OCI-M2 (cell line): ENCODE results near the gene SYT15B.
"Not testable (repeated sequence)": the region's sequence is repeated elsewhere in the genome, so short reads cannot be mapped to it uniquely, and the experiment has no call there.

ENCODE experiments used
- DNase-seq: peaks from one replicate; lab custom pipeline; 2025; ENCODE audit not compliant: unreplicated experiment; lab: John Stamatoyannopoulos, UW

The SYT15B gene

DNA sequence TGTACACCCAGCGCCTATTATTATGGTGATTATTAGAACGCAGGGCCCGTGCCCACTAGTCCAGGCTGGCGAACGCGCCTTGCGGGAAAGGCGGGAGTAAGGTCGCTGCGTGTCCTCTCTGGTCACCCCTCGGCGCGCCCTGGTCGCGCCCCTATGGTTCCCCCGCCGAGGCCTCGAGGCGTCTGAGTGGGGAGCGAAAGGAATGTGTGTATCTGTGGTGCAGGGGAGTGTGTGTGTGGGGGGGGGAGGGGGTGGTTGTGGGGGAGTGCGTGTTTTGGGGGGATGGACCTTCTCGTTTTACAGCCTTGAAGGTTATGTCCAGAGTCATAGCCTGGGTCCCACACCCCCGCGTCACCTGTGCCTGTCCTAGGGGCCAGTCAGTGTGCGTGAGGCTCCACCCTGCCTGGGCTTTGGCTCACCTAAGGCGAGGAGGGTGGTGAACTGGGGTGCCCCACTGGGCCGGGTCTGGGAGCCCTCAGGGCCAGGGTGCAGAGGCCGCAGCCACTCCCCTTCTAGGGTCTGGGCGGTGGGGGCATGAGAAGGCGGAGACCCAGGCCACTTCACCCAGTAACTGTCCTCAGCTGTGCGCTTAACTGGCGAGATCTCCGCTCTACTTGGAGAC is at the start of gene SYT15B:
Gene SYT15B (minus strand): TSS at position 39 of the 622 bp plus-strand sequence. CDS start 952 bp downstream, outside the sequence.
- not testable (repeated sequence) for DNase-seq

- DNase-seq = not testable (repeated sequence)
Measured at GRCh38 chr10:47779590-47779989, 16.2 kb upstream of the SYT15B start.

DNA sequence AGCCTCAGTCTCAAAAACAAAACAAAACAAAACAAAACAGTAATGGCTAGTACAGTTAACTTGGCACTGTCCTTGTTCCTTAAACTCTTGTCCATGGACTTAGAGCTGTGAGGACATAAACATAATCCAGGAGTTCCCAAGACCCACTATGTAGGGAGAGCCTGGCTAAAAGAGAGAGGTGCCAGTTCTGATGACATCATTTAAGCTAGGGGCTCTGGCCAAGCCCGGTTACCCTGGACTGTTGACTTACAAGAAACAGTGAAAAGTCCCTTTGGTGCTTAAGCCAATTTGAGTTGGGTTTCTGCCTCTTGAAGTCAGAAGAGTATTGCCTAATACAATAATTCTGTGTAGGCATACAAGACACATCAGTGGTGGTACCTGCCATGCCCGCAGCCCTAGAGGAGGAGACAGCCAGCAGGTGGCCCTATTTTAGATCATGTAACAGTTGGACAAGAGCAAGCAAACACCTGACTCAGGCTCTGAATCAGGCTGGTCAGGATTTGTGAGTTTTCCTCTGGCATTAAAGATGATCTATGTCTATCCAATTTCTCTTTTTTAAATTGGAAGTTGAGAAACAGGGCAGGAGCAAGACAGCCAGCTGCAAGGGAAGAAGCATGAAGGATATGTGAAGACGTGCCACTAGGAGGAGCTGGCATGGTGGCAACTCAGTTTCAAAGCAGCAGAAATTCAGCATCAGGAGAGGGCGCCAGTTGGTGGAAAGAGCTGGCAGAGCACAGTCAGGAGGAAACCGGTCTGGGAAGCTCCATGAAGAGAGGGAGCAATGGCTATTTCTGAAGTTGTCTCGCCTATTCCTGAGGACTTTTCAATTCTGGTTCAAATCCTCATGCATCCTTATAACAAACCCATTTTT is 12.2 kb upstream of the SYT15B start:
- DNase-seq = not testable (repeated sequence)

DNA sequence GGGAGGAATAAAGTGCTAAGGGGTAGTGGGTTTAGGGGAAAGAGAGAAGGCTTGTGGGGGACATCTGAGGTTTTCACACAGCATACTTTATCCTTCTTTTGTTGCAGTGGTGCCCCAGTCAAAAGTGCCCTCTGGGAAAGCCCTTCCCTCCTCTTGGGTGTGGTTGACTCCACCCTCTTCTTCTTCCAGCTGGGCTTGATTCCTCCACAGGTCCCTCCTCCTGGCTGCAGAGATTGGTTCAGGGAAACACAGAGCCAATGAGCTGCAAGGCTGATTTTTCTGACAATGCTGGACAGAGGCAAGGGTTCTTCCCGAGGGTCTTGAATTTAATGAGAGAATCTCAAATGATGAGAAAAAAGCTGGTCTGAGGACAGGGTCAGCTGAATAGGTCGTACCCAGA is 7.4 kb upstream of the SYT15B start:
- DNase-seq = not testable (repeated sequence)

DNA sequence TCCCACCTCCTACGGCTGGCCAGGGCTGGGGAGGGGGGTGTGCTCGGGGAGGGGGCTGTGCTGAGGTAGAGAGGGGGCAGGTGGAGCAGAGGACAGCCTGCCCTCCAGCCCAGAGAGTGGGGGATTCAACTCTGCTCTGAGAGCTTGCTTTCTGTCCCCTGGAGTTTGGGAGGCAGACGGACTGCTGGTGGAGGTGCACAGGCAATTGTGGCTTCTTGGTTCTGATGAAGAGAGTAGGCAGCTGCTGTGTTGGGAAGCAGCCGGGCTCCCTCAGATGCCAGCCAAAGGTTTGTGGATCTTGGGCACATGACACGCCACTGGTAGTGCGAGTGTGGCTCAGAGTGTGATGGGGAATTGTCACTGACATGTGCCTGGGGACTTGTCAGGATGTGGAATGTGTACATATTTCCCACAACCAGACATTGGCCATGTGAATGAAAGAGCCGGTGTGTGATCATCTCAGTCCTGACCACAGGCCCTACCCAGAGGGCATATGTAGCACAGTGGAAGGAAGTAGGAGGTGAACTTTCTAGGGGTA is 5.3 kb upstream of the SYT15B start:
- DNase-seq = not testable (repeated sequence)

- not testable (repeated sequence) for DNase-seq
Measured at GRCh38 chr10:47768085-47768484, 4.7 kb upstream of the SYT15B start.

- DNase-seq = not testable (repeated sequence)
Measured at GRCh38 chr10:47767236-47767635, 3.8 kb upstream of the SYT15B start.

GRCh38 chr10:47765232-47765631 is 1.8 kb upstream of the SYT15B start:
- DNase-seq = not testable (repeated sequence)

DNA sequence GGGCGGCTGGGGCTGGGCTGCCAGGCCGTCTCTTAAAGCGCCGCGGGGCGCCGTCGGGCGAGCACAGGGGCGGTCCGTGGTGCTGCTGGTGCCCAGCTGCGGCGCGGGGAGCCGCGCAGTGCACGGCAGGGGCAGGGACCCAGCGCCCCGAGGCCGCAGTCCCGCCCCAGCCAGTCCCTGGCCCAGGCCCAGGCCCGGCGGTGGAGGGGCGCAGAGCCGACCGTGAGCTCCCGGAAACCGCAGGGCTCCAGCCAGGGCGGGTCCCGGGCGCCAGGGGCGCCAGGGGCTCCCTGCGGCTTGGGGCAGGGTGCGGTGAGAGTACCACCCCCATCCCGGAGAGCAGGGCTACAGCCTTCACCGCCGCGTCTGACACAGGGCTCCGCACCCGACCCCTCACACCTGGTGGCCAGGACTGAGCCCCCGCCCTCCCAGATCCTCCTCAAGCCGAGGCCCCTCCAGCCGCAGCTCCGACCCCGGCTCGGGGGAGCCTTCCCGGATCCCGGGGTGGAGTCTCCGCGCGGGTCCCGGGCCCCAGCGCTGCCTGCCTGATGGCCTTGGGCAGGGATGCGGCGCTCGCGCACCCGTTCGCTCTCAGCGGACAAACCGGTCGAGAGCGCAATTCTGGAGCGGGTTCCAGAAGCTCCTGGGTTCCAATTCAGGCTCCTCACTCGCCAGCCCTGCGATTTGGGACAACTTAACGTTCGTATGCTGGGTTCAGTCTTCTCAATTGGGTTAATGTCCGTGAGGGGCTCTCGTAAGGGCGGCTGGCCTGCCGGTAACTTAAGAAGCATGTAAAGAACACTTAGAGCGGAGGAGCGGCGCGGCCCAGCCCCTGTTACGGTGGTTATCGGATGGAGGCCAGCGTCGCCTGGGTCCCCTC is 478 bp downstream of the SYT15B start:
- DNase-seq = not testable (repeated sequence)

DNA sequence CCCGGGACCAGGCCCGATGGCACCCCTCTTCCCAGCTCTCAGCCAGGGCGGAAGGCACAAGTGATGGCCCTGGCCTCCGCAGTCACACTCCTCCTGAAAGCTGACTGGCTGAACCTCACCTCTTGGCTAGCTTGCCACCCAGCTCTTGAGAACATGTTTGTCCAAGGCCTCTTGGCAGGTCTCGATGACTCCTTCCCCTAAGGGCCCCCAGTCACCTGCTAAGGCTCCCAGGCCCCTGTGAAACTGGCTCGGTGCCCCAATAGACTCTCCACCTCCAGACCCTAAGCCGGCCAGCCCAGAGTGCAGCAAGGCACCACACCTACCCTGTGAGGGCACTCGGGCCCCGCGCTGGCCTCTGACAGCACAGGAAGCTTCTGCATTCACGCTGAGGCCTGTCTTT is 4.5 kb downstream of the SYT15B start:
- DNase-seq = not testable (repeated sequence)

- DNase-seq = not testable (repeated sequence)
Measured at GRCh38 chr10:47756169-47756568, 7.2 kb downstream of the SYT15B start.

DNA sequence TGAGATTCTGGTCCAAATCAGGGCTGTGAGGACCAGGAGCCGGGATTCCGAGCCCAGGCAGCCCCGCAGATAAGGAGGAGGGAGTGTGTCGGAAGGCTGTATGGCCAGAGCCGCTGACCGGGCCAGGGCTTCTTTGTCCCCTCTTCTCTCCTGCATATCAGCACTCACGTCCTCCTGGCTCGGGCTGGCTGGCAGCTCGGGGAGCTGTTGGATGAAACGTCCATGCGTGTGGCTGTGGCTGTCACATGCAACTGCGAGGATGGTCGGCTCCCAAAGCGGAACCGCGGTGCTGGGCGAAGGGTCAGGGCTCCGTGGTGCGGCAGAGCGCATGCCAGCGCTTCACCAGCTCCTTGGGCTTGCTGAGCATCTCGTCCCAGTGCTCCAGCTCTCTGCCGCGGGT is 9.5 kb downstream of the SYT15B start:
- not testable (repeated sequence) for DNase-seq

DNA sequence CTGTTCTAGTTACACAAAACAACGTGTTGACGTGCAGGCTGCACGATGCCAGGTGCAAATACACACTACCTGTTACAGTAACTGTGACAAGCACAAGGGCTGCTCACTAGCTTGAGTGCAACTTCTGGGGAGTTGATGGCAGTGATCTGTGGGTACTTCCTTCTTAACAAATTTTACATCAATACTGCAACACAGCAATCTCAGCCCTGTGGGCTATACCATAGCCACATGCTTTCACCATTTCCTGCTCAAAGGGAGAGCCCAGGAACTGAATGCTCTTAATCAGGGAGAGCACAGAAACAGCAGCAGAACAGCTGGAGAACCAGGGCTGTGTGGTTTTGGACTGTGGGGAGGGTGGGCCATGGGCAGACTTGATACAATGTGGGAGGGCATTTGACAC is 10.2 kb downstream of the SYT15B start:
- DNase-seq = not testable (repeated sequence)

DNA sequence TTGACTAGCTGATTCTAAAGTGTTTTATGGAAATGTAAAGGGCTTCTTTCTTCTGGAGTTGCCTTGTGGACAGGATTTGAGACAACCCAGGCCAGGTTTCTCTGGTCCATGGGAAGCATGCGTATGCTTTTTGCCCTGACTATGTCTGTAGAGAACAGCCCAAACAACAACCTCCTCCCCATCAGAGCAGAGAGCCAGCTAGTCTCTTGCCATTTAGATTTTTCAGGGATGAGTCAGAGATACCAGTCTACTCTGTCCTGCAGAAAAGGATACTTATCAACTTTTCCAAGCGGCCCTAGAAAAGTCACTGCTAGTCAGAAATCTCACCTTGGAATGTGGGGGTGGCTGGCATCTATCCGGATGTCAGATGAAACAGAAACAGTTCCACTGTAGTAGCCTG is 11.6 kb downstream of the SYT15B start:
- DNase-seq = not testable (repeated sequence)

DNA sequence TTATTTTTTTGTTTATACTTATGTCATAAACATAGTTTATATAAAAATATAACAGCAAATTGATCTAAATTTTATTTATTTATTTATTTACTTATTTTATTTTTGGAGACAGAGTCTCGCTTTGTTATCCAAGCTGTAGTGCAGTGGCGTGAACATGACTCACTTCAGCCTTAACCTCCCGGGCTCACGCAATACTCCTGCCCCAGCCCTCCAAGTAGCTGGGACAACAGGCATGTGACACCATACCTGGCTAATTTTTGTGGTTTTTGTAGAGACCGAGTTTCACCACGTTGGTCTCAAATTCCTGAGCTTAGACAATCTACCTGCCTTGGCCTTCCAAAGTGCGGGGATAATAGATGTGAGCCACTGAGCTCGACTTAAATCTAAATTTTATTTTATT is 13.0 kb downstream of the SYT15B start:
- DNase-seq = not testable (repeated sequence)

GRCh38 chr10:47746780-47747376 is 16.5 kb downstream of the SYT15B start:
- not testable (repeated sequence) for DNase-seq

GRCh38 chr10:47744881-47745280 is 18.5 kb downstream of the SYT15B start:
- not testable (repeated sequence) for DNase-seq

- not testable (repeated sequence) for DNase-seq
Measured at GRCh38 chr10:47743611-47744550, 19.5 kb downstream of the SYT15B start.

GRCh38 chr10:47740868-47741267 is 22.5 kb downstream of the SYT15B start:
- not testable (repeated sequence) for DNase-seq
